Astrocyte (in vitro differentiated cells and primary cell): ENCODE measurements around the gene RNF144A.

Experiments
- CTCF ChIP-seq: IDR thresholded peaks from 2 replicates; pipeline ENCODE4 v1.5.1; 2011; ENCODE audit warnings: low read depth, mild to moderate bottlenecking, inconsistent platforms, low read length, moderate library complexity; ENCODE audit not compliant: insufficient read depth
- EZH2 ChIP-seq: IDR thresholded peaks from 2 replicates; pipeline ENCODE4 v1.6.1; 2012; ENCODE audit warnings: mild to moderate bottlenecking, low read length, inconsistent platforms; ENCODE audit not compliant: insufficient read depth

- no peak for TF ChIP-seq EZH2
- TF ChIP-seq CTCF: no peak
Measured at GRCh38 chr2:7093376-7093775, 176.2 kb downstream of the RNF144A start.
